ENCODE data around the gene SERPINE2.

SERPINE2 gene

DNA sequence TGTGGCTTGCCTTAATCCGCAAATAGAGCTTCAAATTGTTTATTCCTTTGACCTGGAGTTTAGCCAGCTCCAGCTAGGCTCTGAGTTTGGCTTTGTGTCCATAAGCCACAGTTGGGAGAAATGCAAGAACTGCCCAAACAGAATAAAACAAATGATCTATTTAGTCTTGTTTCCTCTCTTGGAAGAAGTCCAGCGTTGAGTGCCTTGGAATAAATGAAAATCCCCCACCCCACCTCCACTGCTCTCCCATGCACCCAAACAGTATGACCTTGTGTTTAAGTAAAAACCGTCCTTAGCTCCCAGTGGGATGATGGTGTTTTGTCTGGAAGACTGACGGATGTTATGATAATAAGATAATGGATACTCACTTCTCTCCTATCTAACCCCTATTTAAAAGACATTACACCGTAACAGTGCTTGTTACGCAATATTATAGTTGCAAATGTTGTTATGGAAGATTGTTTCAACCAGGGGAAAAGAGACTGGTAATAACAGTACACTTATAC lies 3.2 kb upstream of the SERPINE2 start:
- DNase-seq: peak; percentile 91

DNA sequence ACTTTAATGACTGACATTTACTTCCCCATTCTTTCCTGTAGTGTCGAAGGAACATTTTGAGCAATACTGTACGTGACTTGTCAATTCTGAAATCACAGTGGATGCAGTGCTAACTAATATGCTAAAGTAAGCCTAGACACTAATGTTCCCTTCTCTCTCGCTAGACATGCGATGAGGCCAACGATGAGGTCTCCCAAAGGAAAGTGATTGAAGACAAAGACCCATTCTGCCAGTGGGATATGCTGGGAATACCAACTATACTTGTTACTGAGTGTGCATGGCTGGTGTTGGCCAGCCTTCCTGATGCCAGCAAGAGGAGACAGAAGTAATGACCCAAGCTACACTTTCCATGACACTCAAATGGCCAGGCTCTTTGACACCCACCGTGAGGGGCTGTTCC lies 2.5 kb upstream of the SERPINE2 start:
- DNase-seq: peak; percentile 35

DNA sequence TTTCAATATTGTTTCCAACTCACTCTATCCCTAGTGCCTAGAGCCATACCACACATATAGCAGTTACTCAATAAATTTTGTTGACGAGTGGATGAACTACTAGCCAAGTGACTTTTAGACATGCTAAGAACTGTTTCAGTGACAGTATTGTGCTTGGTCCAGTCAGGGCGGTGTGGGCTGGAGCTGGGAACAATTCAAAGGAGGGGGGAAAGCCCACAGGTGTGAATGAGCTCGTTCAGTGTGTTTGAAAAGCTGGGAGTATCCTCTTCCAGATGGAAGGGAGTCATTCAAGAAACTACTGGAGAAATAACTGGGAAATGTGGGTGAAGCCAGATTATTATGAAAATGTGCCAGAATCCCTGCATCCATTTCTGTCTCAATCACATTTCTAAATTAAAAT lies 1.7 kb upstream of the SERPINE2 start:
- DNase-seq: peak; percentile 18

DNA sequence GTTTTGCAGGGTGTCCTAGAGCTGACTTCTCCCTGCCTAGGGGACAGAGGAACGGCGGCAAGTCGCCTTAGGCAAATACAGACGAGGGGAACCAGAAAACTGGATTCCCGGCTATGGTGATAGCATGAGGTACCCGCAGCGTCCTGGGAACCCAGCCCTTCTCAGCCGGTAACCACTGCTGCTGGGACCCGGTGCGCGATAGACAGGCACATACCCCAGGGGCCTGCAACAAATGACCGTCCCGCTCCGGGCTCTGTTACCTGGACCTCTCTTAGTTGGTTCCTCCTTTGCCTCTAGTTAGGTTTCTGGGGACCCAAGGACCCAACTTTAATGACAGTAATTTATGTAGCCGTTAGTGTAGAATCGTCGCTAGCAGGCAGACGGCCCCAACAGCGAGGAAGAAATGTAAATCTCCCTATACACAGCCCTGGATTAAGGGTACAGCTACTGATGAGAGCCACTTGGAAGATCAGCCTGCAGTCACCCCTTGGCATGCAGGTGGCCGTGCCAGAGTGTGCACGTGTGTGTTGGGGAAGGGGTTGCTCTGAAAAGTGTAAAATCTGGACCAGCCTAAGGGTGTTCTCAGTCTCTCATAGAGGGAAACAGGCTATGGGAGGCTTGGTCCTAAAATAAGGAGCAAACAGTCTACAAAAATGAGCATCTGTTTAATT lies 819 bp upstream of the SERPINE2 start:
- DNase-seq: peak; percentile 40

DNA sequence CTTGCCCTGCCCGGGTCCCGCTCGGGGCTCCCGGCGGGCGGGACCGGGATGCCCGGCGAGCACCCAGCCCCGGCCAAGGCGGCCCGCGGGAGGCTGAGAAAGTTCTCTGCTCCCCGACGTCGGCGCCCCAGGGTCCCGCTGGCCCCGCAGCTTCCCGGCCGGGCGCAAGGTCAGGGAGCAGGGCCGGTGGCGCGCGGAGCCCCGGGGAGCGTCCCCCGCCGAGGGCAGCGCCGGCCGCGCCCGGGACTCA lies 331 bp downstream of the SERPINE2 start:
- DNase-seq: no peak

DNA sequence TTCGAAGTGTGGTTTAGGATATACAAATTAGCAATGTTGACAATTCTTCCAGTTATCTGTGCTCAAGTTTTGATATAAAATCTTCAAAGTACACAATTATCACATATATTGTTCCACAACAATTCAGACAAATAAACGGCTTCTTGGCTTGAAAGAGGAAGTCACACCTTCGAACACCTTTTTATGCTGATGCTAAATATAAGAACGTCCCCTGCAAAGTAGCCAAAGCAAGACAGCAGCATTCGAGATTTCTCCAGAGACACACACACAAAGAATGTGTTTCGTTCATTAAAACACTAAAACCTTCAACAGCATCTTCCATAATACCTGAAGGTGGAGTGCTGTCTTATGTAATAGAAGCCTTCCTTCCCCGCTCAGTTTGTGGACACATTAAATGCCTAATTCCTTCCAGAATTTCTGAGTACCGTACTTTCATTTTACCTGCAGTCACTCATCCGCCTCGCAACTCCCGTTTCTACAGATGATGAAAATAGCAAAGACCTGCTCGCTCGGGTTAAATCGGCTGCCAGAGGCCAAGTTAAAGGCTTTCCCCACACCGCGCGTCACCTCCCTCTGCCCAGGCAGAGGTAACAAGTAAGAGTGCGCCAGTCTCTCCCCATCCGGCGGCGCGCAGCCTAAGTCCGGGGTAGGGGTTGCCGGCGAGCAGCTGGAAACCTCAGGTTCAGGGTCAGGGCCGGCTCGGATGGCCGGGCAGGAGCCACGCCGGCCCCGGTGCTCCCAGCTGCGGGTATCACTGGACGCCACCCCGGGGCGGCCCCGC lies 847 bp downstream of the SERPINE2 start:
- DNase-seq: peak; percentile 66

DNA sequence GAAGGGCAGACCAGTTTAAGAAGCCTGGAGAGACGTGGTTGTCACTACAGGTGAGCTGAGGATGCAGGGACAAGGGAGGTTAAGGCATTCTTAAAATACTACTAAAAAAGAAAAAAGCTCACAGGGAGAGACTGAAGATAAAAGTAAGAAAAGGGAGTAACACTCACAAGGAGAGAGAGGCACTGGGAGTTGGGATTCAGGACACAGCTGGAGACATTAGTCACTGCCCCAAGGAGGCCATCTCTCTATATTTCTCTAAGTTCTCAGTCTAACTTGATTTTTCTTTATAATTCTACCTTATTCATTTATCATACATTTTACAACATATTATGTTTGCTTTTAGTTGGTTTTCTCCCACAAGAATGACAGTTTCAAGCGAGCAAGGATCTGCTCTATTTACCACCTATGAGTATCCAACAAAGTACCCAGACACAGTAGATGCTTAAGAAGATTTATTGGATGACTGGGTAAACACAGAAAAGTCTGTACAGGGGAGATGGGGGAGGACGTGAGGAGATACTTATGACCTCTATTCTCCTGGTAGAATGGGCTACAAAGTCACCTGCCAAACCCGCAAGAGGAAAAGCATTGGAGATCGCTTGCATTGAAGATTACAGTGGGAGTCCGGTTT lies 2.2 kb downstream of the SERPINE2 start:
- no peak for DNase-seq

DNA sequence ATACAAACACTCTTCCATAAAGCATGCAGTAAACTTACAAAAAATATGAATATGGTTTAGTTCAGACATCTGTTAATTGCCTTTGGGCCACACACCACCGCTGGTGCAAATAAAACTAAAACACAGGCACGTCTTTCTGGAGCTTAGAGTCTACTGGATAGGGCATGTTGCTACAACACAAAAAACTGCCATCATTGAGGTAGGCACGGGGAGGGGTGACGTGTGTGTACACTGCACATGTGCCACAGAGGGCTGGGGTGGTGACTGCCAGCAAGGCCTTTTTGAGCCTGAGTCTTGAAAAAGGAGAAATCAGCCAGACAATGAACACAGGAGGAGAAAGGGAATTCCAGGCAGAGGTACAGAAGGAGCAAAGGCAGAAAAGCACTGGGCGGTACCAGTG lies 5.1 kb downstream of the SERPINE2 start:
- DNase-seq: no peak

DNA sequence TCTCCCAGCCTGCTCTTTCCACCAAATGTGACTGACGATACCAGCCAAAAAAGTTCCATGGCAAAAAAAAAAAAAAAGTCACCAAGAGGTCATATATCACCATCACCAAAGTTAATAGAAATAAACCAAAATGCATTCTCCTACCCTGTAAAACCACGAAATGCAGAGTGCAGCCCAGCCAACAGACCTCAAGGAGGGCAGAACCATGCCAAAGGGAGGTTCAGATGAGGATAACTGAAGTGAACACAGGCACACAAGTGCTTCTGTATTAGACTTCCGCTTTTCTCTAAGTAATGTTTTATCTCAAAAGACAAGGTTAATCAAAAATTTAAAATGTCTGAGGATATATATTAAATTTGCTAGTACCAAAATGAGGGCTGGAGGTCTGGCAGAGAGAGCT lies 5.5 kb downstream of the SERPINE2 start:
- DNase-seq: no peak

DNA sequence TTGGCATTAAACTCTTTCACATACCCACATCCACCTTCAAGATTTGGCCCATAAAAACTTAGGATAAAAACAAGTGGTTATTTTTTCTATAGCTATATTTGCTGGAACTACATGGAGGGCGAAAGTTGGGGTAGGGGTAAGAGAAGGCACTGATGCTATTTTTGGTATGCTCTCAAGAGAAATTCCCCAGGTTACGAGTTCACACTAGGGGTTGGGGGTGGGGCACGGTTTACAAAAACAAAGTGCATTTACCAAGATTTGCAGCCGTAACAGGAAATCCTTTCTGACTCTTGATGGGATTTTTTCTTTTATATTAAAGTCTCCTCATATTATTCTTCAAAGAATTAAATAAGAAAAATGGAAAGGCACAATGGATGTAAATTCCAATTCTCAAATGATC lies 6.8 kb downstream of the SERPINE2 start:
- DNase-seq: no peak

DNA sequence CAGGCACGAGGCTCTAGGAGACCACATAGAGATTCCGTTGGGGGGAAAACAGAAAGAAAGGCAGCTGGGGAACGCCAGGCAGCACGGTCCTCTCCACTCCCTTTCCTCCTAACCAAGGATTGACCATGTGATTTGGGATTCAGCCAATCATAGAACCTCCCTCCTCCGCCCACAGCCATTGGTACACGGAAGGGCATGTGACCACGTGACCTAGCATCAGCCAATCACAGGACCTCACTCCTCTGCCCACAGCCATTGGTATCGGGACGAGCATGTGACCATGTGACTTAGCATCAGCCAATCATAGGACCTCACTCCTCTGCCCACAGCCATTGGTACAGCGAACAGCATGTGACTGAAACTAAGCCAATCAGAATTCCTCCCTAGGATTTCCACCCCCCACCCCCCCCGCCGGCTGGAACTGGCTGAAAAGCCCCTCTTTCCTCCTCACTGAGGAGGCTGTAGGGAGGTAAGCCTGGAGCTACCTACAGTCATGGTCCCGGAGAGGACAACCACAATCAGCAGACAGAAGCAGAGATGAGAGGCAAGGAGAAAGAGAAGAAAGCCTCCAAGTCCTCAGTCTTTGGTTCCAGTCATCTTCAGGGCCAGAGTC lies 7.6 kb downstream of the SERPINE2 start:
- no peak for DNase-seq

DNA sequence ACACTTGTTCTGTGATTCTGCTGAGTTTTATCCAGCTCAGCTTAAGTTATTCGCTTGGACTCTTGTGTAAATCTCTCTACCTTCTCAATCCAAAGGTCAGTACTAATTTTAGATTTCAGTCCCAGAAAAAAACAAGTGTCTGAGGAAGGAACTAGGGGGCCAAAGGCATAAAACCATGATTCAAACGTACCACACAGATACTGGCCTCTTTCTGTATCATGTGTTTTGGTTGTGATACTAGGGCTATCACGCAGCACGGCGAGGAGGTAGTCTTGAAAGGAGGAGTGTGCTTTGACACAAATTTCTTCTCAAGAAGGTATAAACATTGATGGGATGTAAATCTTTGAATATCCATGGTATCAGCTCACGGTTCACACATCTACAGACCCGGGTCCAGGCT lies 8.3 kb downstream of the SERPINE2 start:
- no peak for DNase-seq

DNA sequence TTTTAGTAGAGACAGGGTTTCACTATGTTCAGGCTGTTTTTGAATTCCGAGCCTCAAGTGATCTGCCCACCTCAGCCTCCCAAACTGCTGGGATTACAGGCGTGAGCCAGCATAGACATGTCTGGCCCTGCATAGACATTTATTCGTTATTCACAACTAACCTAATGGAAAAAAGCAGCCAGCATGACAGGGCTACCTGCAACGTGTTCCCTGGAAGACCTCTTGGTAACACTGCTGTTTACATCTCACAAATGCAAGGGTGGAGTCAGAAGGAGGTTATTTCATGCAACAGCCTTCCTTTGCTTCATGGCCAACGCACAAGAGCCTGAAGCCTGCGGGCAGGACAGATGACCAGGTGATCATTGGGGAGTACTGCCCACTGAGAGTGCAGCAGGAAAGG lies 9.2 kb downstream of the SERPINE2 start:
- no peak for DNase-seq

DNA sequence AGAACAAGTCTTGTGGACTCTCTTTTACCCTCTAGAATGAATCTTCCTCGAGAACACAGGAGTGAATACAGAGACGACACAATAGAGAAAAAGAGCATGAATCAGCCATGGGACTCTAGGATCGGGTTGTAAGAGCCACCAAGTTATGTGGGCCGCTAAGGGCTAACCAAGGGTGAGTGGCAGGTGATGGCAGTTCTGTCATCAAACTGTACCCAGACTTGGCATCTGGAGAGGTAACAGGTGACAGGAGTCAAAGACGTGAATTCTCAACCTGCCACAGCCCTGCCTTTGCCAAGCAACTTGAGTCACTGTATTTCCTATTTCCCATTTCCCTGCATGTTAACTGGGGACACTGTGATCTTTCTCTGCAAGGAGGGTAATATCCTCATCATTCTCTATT lies 11.2 kb downstream of the SERPINE2 start:
- DNase-seq: no peak

DNA sequence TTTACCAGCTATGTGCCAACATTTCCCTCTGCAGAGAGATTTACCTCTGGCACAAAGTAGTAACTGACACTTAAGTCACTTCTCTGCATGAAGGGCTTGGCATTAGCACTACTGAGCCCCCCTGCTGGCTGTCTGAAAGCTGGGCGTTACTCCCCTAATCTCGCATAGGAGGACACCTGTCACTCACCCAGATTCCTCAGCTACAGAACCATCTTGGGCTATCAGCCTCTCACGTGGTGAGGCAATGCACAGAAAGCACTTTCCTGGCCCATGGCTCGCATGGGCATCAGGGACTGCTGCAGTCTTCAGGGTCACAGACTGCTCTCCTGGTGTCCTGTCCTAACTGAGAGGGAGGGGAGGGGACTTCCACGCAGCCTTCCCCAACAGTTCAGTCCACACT lies 12.0 kb downstream of the SERPINE2 start:
- DNase-seq: peak; percentile 45

DNA sequence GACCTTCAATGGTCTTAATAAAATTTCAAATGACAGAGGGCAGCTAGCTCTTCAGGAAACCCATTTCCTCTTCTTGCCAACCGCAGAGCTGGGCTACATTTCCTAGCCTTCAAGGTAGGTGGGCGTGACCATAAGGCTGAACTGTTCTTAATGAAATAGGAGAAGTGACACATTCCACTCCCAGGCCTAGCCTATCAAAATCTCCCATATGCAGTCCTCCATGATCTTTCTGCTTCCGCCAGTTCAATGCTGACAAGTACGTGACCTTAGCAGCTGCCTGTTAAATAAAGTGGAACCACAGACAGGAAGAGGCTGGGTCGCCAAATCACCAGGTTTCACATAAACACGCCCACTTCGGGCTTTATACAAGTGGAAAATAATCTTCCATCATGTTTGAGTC lies 13.2 kb downstream of the SERPINE2 start:
- no peak for DNase-seq

DNA sequence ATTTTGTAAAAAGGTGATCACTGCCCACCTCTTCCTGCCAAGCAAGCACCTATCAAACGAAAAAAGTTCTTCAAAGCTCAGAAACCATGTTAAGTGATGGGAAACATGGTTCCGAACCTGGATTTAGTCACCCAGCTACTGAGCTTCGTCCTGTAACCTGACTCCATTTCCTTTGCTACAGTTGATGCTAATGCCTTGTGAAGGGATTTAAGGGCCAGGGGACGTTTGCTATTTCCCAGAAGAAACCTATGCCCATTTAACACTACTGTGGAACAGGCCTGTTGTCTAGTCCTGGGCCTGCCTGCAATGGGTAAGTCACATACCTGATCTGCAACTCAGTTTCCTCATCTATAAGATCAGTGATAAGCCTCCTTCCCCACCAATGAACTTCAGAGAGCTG lies 14.8 kb downstream of the SERPINE2 start:
- no peak for DNase-seq

DNA sequence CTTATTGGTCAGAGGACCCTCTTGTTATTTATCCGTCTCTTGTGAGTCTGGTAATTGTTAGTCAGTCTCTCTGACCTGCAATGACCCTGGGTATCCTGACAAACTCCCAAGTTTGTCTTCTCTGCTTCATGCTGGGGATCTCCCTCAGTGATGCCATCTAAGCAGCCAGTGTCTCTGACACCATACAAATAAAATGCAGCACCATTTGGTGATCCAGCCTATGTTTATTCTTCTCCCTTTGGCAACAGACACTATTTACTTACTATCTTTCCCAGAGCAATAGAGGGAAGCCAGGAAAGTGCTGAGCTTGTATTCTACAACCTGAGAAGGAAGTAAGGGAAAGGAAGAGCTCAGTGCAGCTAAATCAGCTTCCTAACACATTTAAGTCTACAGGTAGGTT lies 15.9 kb downstream of the SERPINE2 start:
- peak; percentile 82 for DNase-seq

DNA sequence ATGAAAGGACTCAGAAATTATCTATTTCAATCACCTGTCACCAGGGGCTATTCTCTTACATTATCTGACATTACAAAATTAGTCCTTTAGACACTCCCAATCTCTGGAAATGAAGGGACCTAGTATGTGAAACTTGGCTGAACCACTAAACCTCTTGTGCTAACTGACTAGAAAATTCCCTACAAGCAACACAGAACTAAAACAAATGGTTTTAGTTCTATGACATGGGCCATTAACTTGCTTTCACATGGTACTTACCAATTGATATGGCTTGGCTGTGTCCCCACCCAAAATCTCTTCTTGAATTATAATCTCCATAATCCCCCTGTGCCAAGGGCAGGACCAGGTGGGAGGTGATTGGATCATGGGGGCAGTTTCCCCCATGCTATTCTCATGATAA lies 16.6 kb downstream of the SERPINE2 start:
- peak; percentile 58 for DNase-seq

DNA sequence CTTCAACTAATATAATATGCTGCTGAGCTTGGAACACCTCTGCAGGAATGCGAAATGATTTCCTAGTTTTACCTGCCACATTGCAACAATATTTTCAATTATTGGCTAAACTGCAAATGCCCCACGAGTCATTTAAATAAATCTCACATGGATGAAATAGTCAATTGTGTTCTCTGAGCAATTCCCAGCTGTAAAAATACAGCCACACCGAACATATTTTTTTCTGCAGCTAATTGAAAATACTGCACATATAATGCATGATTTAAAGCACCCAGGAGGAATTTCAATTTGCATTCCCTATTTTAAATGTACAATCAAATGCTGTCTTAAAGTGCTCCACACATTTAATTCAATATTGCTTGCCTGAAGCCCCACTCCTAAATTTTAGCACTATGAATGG lies 18.6 kb downstream of the SERPINE2 start:
- DNase-seq: no peak

DNA sequence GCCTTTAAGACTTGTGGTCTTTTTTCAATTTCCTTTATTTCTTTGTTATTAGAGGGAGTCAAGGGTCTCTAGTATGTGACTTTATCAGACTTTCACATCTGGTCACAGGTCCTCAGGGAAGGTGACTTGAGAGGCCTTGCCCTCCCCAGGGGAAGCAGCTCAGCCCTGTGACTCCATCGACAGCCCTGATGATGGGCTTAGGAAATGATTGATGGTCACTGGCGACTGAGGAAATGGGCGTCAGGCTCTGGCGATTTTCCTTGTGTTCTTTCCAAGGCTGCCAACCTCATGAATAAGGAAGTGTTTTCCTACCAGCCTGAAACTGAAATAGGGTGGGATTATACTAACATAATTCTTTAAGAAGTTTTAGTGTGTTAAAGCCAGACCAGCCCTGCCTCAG lies 21.1 kb downstream of the SERPINE2 start:
- peak; percentile 55 for DNase-seq

DNA sequence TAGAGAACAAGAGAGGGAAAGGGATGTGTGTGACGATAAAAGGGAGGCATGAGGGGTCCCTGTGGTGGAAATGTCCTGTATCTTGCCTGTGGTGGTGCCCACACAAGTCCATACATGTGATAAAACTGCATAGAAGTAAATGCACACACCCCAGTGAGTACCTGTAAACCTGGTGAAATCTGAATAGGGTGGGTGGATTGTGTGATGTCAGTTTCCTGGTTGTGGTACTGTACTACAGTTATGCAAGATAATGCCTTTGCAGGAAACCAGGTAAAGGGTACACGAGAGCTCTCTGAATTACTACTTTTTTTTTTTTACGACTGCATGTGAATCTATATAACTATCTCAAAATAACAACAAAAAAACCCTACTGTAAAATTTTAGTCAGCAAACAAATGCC lies 22.1 kb downstream of the SERPINE2 start:
- DNase-seq: no peak

DNA sequence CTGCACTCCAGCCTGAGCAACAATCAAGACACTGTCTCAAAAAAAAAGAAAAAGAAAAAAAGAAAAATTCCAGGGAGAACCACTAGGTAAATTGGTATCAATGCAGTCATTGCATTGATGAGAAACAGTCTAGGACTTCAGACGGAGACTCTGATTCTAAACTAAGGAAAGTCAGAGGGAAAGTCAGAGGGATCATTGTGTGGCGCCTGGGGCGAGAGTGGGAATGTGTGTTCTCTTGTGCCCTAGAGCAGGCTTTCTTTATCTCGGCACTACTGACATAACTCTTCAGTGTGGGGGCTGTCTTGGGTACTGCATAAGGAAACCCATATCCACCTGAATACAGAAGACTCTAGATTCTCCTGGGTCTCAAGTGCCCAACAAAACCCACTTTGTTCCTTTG lies 24.8 kb downstream of the SERPINE2 start:
- DNase-seq: no peak

DNA sequence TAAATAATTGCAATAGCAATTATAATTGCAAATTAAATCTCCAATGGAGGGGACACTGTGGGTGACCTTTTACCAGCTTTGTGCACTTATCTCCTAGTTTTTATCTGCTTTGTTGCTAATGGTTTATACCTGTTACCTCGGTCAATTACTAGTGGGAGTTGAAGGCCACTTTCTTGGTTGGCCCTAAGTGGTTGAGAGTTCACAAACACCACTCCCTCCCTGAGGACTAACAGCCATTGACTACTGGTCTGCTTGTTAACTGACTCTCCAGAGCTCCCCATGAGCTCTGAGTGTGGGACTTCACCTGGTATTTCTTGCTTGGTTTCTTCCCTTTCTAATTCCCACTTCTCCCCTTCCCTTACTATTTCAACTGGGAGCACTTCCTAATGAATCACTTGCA lies 27.2 kb downstream of the SERPINE2 start:
- no peak for DNase-seq
